Fibroblast of lung (primary cell): ENCODE data around the gene PRPS2.

Source experiments
- CTCF ChIP-seq, 2 donors: IDR thresholded peaks in 1 of 2; conservative IDR thresholded peaks in 1 of 2; 1 replicate in 1 of 2; 2 replicates in 1 of 2; pipeline ENCODE4 v1.5.1; 2011 to 2012; ENCODE audit warnings: low read length in 2 of 2, control low read depth in 1 of 2, inconsistent platforms in 1 of 2, low read depth in 1 of 2, mild to moderate bottlenecking in 1 of 2
- EZH2 ChIP-seq: IDR thresholded peaks from 2 replicates; pipeline ENCODE4 v1.5.1; 2012; ENCODE audit warnings: low read length, control low read depth, mild to moderate bottlenecking; ENCODE audit errors: missing control alignments

GRCh38 chrX:12871257-12871656 is 80.0 kb downstream of the PRPS2 start:
- TF ChIP-seq CTCF (conservative IDR thresholded peaks at IDR 0.05 in 1 of 2, IDR thresholded peaks at IDR 0.05 in 1 of 2; ENCODE audit: low read depth in 1 of 2, low read length in 2 of 2), result no peak
- TF ChIP-seq EZH2, result no peak
